Neural cell (in vitro differentiated cells): ENCODE results near the gene FAM170B. TPM values are rescaled to one million over a fixed set of nuclear protein-coding genes. Genes with fewer than 3 reads are reported as not detected.

ENCODE experiments used
- H2AFZ ChIP-seq: fragments of 200-600, 300-800 bp; sonication (generic), shearing (Covaris generic); 2 replicates; pipeline ENCODE4 v1.6.0; 2014; ENCODE audit warnings: low read depth, mild to moderate bottlenecking, antibody characterized with exemption, low read length, moderate library complexity
- H3F3A ChIP-seq: fragments of 200-600 bp; shearing (Covaris generic); 2 replicates; pipeline ENCODE4 v1.6.1; 2016; ENCODE audit warnings: mild to moderate bottlenecking, moderate library complexity, mixed read lengths, antibody characterized with exemption, low read length; ENCODE audit not compliant: insufficient read depth, poor library complexity, severe bottlenecking
- H3K27ac ChIP-seq: fragments of 200-600, 300-800 bp; sonication (generic), shearing (Covaris generic); 2 replicates; pipeline ENCODE4 v1.5.1; 2014; ENCODE audit warnings: mild to moderate bottlenecking, low read length, moderate library complexity
- H3K27me3 ChIP-seq: fragments of 300-800, 200-600 bp; sonication (generic), shearing (Covaris generic); 2 replicates; pipeline ENCODE4 v1.6.0; 2014; ENCODE audit warnings: mild to moderate bottlenecking, low read depth, low read length, moderate library complexity; ENCODE audit not compliant: insufficient read depth
- H3K36me3 ChIP-seq: fragments of 300-800, 200-600 bp; sonication (generic), shearing (Covaris generic); 2 replicates; pipeline ENCODE4 v1.5.1; 2014; ENCODE audit warnings: mild to moderate bottlenecking, antibody characterized with exemption, low read length, moderate library complexity; ENCODE audit not compliant: insufficient read depth
- H3K4me2 ChIP-seq: fragments of 300-800, 200-600 bp; sonication (generic), shearing (Covaris generic); 2 replicates; pipeline ENCODE4 v1.6.0; 2014; ENCODE audit warnings: mild to moderate bottlenecking, low read length
- H3K4me3 ChIP-seq: fragments of 300-800, 200-600 bp; sonication (generic), shearing (Covaris generic); 2 replicates; pipeline ENCODE4 v1.5.1; 2014; ENCODE audit warnings: mild to moderate bottlenecking, low read length, moderate library complexity
- H3K79me2 ChIP-seq: fragments of 200-600 bp; shearing (Covaris generic); replicated peaks from 2 replicates; pipeline ENCODE4 v1.6.0; 2014; ENCODE audit warnings: mild to moderate bottlenecking, low read length, moderate library complexity; ENCODE audit not compliant: insufficient read depth
- H3K9ac ChIP-seq: fragments of 300-800, 200-600 bp; sonication (generic), shearing (Covaris generic); 2 replicates; pipeline ENCODE4 v1.6.1; 2016; ENCODE audit warnings: mild to moderate bottlenecking, low read length, mixed read lengths
- H3K9me2 ChIP-seq: fragments of 200-600 bp; shearing (Covaris generic); 2 replicates; pipeline ENCODE4 v1.6.1; 2016; ENCODE audit warnings: mild to moderate bottlenecking, low read length, mixed read lengths; ENCODE audit not compliant: insufficient read depth
- H3K9me3 ChIP-seq: fragments of 200-600, 300-800 bp; sonication (generic), shearing (Covaris generic); 2 replicates; pipeline ENCODE4 v1.6.1; 2016; ENCODE audit warnings: mild to moderate bottlenecking, mixed run types, low read length, moderate library complexity, mixed read lengths
- H4K20me1 ChIP-seq: fragments of 200-600 bp; shearing (Covaris generic); 2 replicates; pipeline ENCODE4 v1.6.1; 2016; ENCODE audit warnings: mild to moderate bottlenecking, mixed run types; ENCODE audit not compliant: insufficient read depth
- CTCF ChIP-seq: fragments of 450-650 bp; IDR thresholded peaks from 2 replicates; pipeline ENCODE4 v1.5.1; 2014; ENCODE audit warnings: antibody characterized with exemption, mild to moderate bottlenecking, moderate library complexity; ENCODE audit not compliant: poor library complexity, severe bottlenecking
- EP300 ChIP-seq: fragments of 450-650 bp; conservative IDR thresholded peaks from 2 replicates; pipeline ENCODE4 v1.6.1; 2014; ENCODE audit warnings: antibody characterized with exemption, mild to moderate bottlenecking, moderate library complexity; ENCODE audit not compliant: poor library complexity, severe bottlenecking
- EZH2 ChIP-seq: fragments of 200-600, 300-800 bp; shearing (Covaris generic), sonication (generic); IDR thresholded peaks from 2 replicates; pipeline ENCODE4 v1.6.1; 2014; ENCODE audit warnings: antibody characterized with exemption, low read length, borderline replicate concordance, mild to moderate bottlenecking; ENCODE audit not compliant: insufficient read depth, poor library complexity, severe bottlenecking
- MXI1 ChIP-seq: fragments of 450-650 bp; conservative IDR thresholded peaks from 2 replicates; pipeline ENCODE4 v1.6.1; 2014; ENCODE audit warnings: antibody characterized with exemption, mild to moderate bottlenecking; ENCODE audit not compliant: poor library complexity, severe bottlenecking
- POLR2AphosphoS5 ChIP-seq: IDR thresholded peaks from 2 replicates; pipeline ENCODE4 v1.6.1; 2012
- RAD21 ChIP-seq: fragments of 450-650 bp; conservative IDR thresholded peaks from 2 replicates; pipeline ENCODE4 v1.6.1; 2014; ENCODE audit warnings: antibody characterized with exemption, mild to moderate bottlenecking, moderate library complexity
- REST ChIP-seq: IDR thresholded peaks from 2 replicates; pipeline ENCODE4 v1.6.1; 2012; ENCODE audit warnings: borderline replicate concordance
- SMC3 ChIP-seq: fragments of 450-650 bp; conservative IDR thresholded peaks from 2 replicates; pipeline ENCODE4 v1.6.1; 2014; ENCODE audit warnings: antibody characterized with exemption, mild to moderate bottlenecking, moderate library complexity; ENCODE audit not compliant: poor library complexity
- TAF1 ChIP-seq: IDR thresholded peaks from 2 replicates; pipeline ENCODE4 v1.6.1; 2012; ENCODE audit warnings: low read depth
- polyA plus RNA-seq: library from polyadenylated mRNA; depleted of rRNA; stranded (reverse); fragments of >200 nt; gene quantifications from 2 replicates; pipeline ENCODE4 v1.2.3, GENCODE V29; 2014

FAM170B gene
- polyA plus RNA-seq, 1 donor from 2014 or later: not detected

- Histone ChIP-seq H3K4me3 (no peak overlapping the region), H3K4me2 (no peak overlapping the region), H3K27ac (no peak overlapping the region), H3K27me3 (no peaks in the 10 kb centered on the region), H2AFZ (no peak overlapping the region), H3K9me2 (no peaks in the 10 kb centered on the region), H3K36me3 (no peaks in the 10 kb centered on the region), H3K9ac (no peak overlapping the region), H3K79me2 (no peaks in the 10 kb centered on the region), H3K9me3 (no peaks in the 10 kb centered on the region), H4K20me1 (no peaks in the 10 kb centered on the region), H3F3A (no peaks in the 10 kb centered on the region)
- TF ChIP-seq POLR2AphosphoS5: no peak
- no peak for TF ChIP-seq EZH2
- TF ChIP-seq REST: no peak
- TF ChIP-seq SMC3: no peak
- no peak for TF ChIP-seq CTCF
- TF ChIP-seq MXI1: no peak
- no peak for TF ChIP-seq TAF1
- TF ChIP-seq EP300: no peak
- TF ChIP-seq RAD21: no peak
Observed at GRCh38 chr10:49104323-49104722, 29.5 kb downstream of the FAM170B start.

- H3K4me3 ChIP-seq: no peak overlapping the region
- no peaks in the 10 kb centered on the region for H3K79me2 ChIP-seq
- no peak overlapping the region for H3K9ac ChIP-seq
- no peaks in the 10 kb centered on the region for H3K9me2 ChIP-seq
- H3K36me3 ChIP-seq: no peaks in the 10 kb centered on the region
- H3K27me3 ChIP-seq: no peaks in the 10 kb centered on the region
- H3K4me2 ChIP-seq: no peak overlapping the region
- H2AFZ ChIP-seq: no peak overlapping the region
- H3F3A ChIP-seq: no peaks in the 10 kb centered on the region
- no peak for TF ChIP-seq EP300
- TF ChIP-seq SMC3: no peak
- no peak for TF ChIP-seq RAD21
- no peak for TF ChIP-seq MXI1
- TF ChIP-seq EZH2: no peak
- TF ChIP-seq TAF1: no peak
- TF ChIP-seq CTCF: no peak
- no peak for TF ChIP-seq REST
- TF ChIP-seq POLR2AphosphoS5: no peak
- H3K9me3 ChIP-seq: no peaks in the 10 kb centered on the region
- H4K20me1 ChIP-seq: no peaks in the 10 kb centered on the region
- no peak overlapping the region for H3K27ac ChIP-seq
Observed at GRCh38 chr10:49103761-49104160, 30.1 kb downstream of the FAM170B start.
